HCT116 (cell line): ENCODE measurements around the gene MYOG. TPM values are rescaled to one million over a fixed set of nuclear protein-coding genes. Genes with fewer than 3 reads are reported as not detected.

Experiments
- ATAC-seq: fragments of 200-7000 bp; cut with Tn5 transposase; 2 replicates; pipeline ENCODE4 v1.9.1; 2020; ENCODE audit warnings: mild to moderate bottlenecking, moderate library complexity
- BruUV-seq: library from RNA; stranded (reverse); fragments of 400-500 nt; replicated peaks from 2 replicates; lab custom pipeline; 2021; lab: Mats Ljungman, UMichigan
- CTCF ChIA-PET: fragments of 300-600 bp; sonication (Branson Sonifier 250); formaldehyde crosslinking; loops from one replicate; lab custom pipeline; 2021; ENCODE audit warnings: antibody characterized with exemption; lab: Charles Lee
- POLR2A ChIA-PET: fragments of 300-600, 350-600 bp; sonication (Branson Sonifier 250); formaldehyde crosslinking; loops from one replicate; lab custom pipeline; 2021; ENCODE audit warnings: antibody characterized with exemption; lab: Charles Lee
- RAD21 ChIA-PET, 2 experiments: fragments of 300-600 bp; sonication (Branson Sonifier 250); formaldehyde crosslinking; loops; one replicate each; lab custom pipeline; 2023; ENCODE audit warnings: low total read pairs in 2 of 2; ENCODE audit not compliant: uncharacterized antibody in 2 of 2, unreplicated experiment in 2 of 2, low non-redundant PET in 1 of 2; lab: Charles Lee
- DNase-seq: peaks from one replicate; pipeline ENCODE4 v3.0.0-alpha.2; 2010; ENCODE audit warnings: low read depth, low spot score
- H2AFZ ChIP-seq: fragments of 200-600 bp; shearing (Covaris generic), sonication (generic); 2 replicates; pipeline ENCODE4 v1.6.1; 2017; ENCODE audit warnings: low read depth, mixed run types, mixed read lengths, antibody characterized with exemption, low read length; ENCODE audit not compliant: poor library complexity, severe bottlenecking
- H3K27ac ChIP-seq: 2 replicates; pipeline ENCODE4 v1.5.1; 2012; ENCODE audit warnings: low read depth, low read length
- H3K27me3 ChIP-seq: fragments of 200-600 bp; sonication (generic); 2 replicates; pipeline ENCODE4 v1.6.1; 2016; ENCODE audit warnings: mixed run types, low read length, mixed read lengths; ENCODE audit not compliant: insufficient read depth
- H3K36me3 ChIP-seq, 2 experiments: fragments of 200-500 bp in 1 of 2; fragments of 200-600 bp in 1 of 2; sonication (Bioruptor generic) in 1 of 2; sonication (generic) in 1 of 2; 2 replicates each; pipeline versions ENCODE4 v1.5.1 to v1.6.1; 2014 to 2016; ENCODE audit warnings: low read length in 2 of 2, inconsistent platforms in 1 of 2, mixed read lengths in 1 of 2, mixed run types in 1 of 2; ENCODE audit not compliant: insufficient read depth in 2 of 2, control insufficient read depth in 1 of 2
- H3K4me1 ChIP-seq, 2 experiments: fragments of 200-600 bp in 1 of 2; sonication (generic) in 1 of 2; 2 replicates each; pipeline versions ENCODE4 v1.5.1 to v1.6.1; 2012 to 2017; ENCODE audit warnings: low read length in 2 of 2, inconsistent platforms in 1 of 2, mild to moderate bottlenecking in 1 of 2, mixed read lengths in 1 of 2, mixed run types in 1 of 2, moderate library complexity in 1 of 2; ENCODE audit not compliant: insufficient read depth in 2 of 2, control insufficient read depth in 1 of 2
- H3K4me2 ChIP-seq: fragments of 200-600 bp; sonication (generic); 2 replicates; pipeline ENCODE4 v1.6.1; 2017; ENCODE audit warnings: mixed run types, low read length, mixed read lengths
- H3K4me3 ChIP-seq, 2 experiments: fragments of 200-600 bp in 1 of 2; sonication (generic) in 1 of 2; replicated peaks in 1 of 2; 2 replicates each; pipeline ENCODE4 v1.5.1; 2011 to 2016; ENCODE audit warnings: low read length in 2 of 2, control low read depth in 1 of 2, low read depth in 1 of 2, mild to moderate bottlenecking in 1 of 2, mixed read lengths in 1 of 2, mixed run types in 1 of 2
- H3K79me2 ChIP-seq: fragments of 200-600 bp; sonication (generic); 2 replicates; pipeline ENCODE4 v1.6.1; 2017; ENCODE audit warnings: mild to moderate bottlenecking, mixed run types, low read length, moderate library complexity, mixed read lengths; ENCODE audit not compliant: insufficient read depth
- H3K9ac ChIP-seq: fragments of 200-600 bp; sonication (generic); 2 replicates; pipeline ENCODE4 v1.6.1; 2016; ENCODE audit warnings: low read length, mixed read lengths
- H3K9me2 ChIP-seq: fragments of 200-600 bp; sonication (generic), shearing (Covaris generic); 2 replicates; pipeline ENCODE4 v1.6.1; 2017; ENCODE audit warnings: mixed run types, mild to moderate bottlenecking, moderate library complexity; ENCODE audit not compliant: insufficient read depth
- H3K9me3 ChIP-seq, 2 experiments: fragments of 200-500 bp in 1 of 2; fragments of 200-600 bp in 1 of 2; sonication (Bioruptor generic) in 1 of 2; sonication (generic) in 1 of 2; 2 replicates each; pipeline ENCODE4 v1.6.1; 2014 to 2017; ENCODE audit warnings: low read length in 2 of 2, mixed read lengths in 2 of 2, inconsistent platforms in 1 of 2, low read depth in 1 of 2, mild to moderate bottlenecking in 1 of 2, mixed run types in 1 of 2, moderate library complexity in 1 of 2; ENCODE audit not compliant: control insufficient read depth in 1 of 2, insufficient read depth in 1 of 2
- H4K20me1 ChIP-seq: fragments of 200-600 bp; sonication (generic), shearing (Covaris generic); 2 replicates; pipeline ENCODE4 v1.6.1; 2017; ENCODE audit warnings: mixed run types, mild to moderate bottlenecking, moderate library complexity; ENCODE audit not compliant: insufficient read depth
- CEBPB ChIP-seq: IDR thresholded peaks from 2 replicates; pipeline ENCODE4 v1.6.1; 2012; ENCODE audit warnings: low read depth
- CTCF ChIP-seq, 3 experiments: fragments of 200-600 bp in 1 of 3; sonication (generic) in 1 of 3; IDR thresholded peaks in 2 of 3; conservative IDR thresholded peaks in 1 of 3; 2 replicates each; pipeline ENCODE4 v1.5.1; 2012 to 2017; ENCODE audit warnings: low read depth in 2 of 3, low read length in 2 of 3, antibody characterized with exemption in 1 of 3, borderline replicate concordance in 1 of 3, control low read depth in 1 of 3, mild to moderate bottlenecking in 1 of 3, mixed read lengths in 1 of 3, mixed run types in 1 of 3, moderate library complexity in 1 of 3; ENCODE audit not compliant: insufficient read depth in 1 of 3
- ELF1 ChIP-seq: IDR thresholded peaks from 2 replicates; pipeline ENCODE4 v1.6.1; 2012; ENCODE audit warnings: low read depth, borderline replicate concordance
- EZH2phosphoT487 ChIP-seq: fragments of 200-600 bp; IDR thresholded peaks from 2 replicates; pipeline ENCODE4 v1.6.1; 2018; ENCODE audit warnings: antibody characterized with exemption, borderline replicate concordance
- REST ChIP-seq: IDR thresholded peaks from 2 replicates; pipeline ENCODE4 v1.6.1; 2012; ENCODE audit warnings: low read depth
- SIN3A ChIP-seq: IDR thresholded peaks from 2 replicates; pipeline ENCODE4 v1.6.1; 2012; ENCODE audit warnings: low read depth
- SP1 ChIP-seq: IDR thresholded peaks from 2 replicates; pipeline ENCODE4 v1.6.1; 2012; ENCODE audit warnings: low read depth
- ZFX ChIP-seq: fragments of 450-650 bp; IDR thresholded peaks from 2 replicates; pipeline ENCODE4 v1.6.1; 2017
- ZNF274 ChIP-seq: fragments of 200-500 bp; sonication (Bioruptor generic); IDR thresholded peaks from 2 replicates; pipeline ENCODE4 v1.6.1; 2014; ENCODE audit warnings: mild to moderate bottlenecking, low read depth, low read length, inconsistent platforms
- intact Hi-C: fragments of 100-400 bp; cut with micrococcal nuclease; formaldehyde crosslinking; loops from 2 replicates; pipeline ENCODE4 v1.10.0; 2022
- total RNA-seq: library from RNA; stranded (reverse); gene quantifications from one replicate; pipeline ENCODE4 v1.2.1, GENCODE V29; 2021; ENCODE audit not compliant: unreplicated experiment

Gene MYOG
- total RNA-seq, 1 experiment from 2014 or later, result not detected

GRCh38 chr1:203045336-203045735, 40.5 kb downstream of the MYOG start:
- Histone ChIP-seq H3K4me1 (peaks cover 8 to 34% of the 10 kb centered on the region in 2 experiments), H3K9me2 (no peaks in the 10 kb centered on the region), H4K20me1 (no peaks in the 10 kb centered on the region), H3K27me3 (no peaks in the 10 kb centered on the region), H3K36me3 (0 out of 4 replicates have a peak, but pooled peaks cover 0 to 3% of the 10 kb centered on the region in 2 experiments), H2AFZ (no peak overlapping the region), H3K27ac (no peak overlapping the region), H3K4me2 (no peak overlapping the region), H3K4me3 (no peak overlapping the region), H3K79me2 (no peaks in the 10 kb centered on the region), H3K9ac (no peak overlapping the region), H3K9me3 (no peaks in the 10 kb centered on the region)
- BruUV-seq, result no TSS peak
- RAD21 ChIA-PET, result interaction anchor here in 1 of 2 experiments (1.1 kb wide), 1 partner anchor 222 kb away, joined by 3 read pairs; no protein-coding TSS in a partner anchor
- intact Hi-C loops, result no loop called here
- CTCF ChIA-PET, result interaction anchor here (2.4 kb wide), 1 partner anchor 223 kb away, joined by 15 read pairs; no protein-coding TSS in a partner anchor
- ATAC-seq, result no peak
- POLR2A ChIA-PET, result no interaction called here
- TF ChIP-seq ELF1, result no peak
- no peak for TF ChIP-seq REST
- DNase-seq, result no peak

- ATAC-seq, result no peak
- ChIA-PET CTCF (no interaction called here), POLR2A (no interaction called here)
- TF ChIP-seq SP1 (no peak), CTCF (IDR thresholded peaks at IDR 0.05 in 2 of 3, conservative IDR thresholded peaks at IDR 0.05 in 1 of 3; ENCODE audit: borderline replicate concordance in 1 of 3, insufficient read depth in 1 of 3, low read depth in 2 of 3, low read length in 2 of 3) (no peak), SIN3A (no peak), REST (no peak), ZFX (no peak), ZNF274 (no peak), EZH2phosphoT487 (no peak), CEBPB (no peak)
Measured at GRCh38 chr1:203044546-203045250, 41.1 kb downstream of the MYOG start.

More at GRCh38 chr1:203044546-203045250, 41.1 kb downstream of the MYOG start:
- Histone ChIP-seq H3K4me3 (no peak overlapping the region), H3K36me3 (no peaks in the 10 kb centered on the region), H3K9ac (no peak overlapping the region), H3K79me2 (no peaks in the 10 kb centered on the region), H3K9me3 (no peaks in the 10 kb centered on the region), H3K27me3 (no peaks in the 10 kb centered on the region), H4K20me1 (no peaks in the 10 kb centered on the region), H3K27ac (no peak overlapping the region), H3K4me1 (peaks cover 8 to 34% of the 10 kb centered on the region in 2 experiments), H3K4me2 (no peak overlapping the region), H3K9me2 (no peaks in the 10 kb centered on the region), H2AFZ (no peak overlapping the region)
- intact Hi-C loops, result no loop called here
- BruUV-seq, result no TSS peak
- RAD21 ChIA-PET, result no interaction called here
- DNase-seq, result no peak
